H9 (cell line): Measurements from ENCODE around the gene SPATA2L. TPM values are rescaled to one million over a fixed set of nuclear protein-coding genes. Genes with fewer than 3 reads are reported as not detected.

Experiments used
- DNase-seq: peaks from one replicate; pipeline ENCODE4 v3.0.0-alpha.2; 2017
- H2AFZ ChIP-seq: one replicate; pipeline ENCODE4 v1.6.1; 2013; ENCODE audit warnings: mild to moderate bottlenecking, low read length, control low read depth, moderate library complexity
- H2AK5ac ChIP-seq: 2 replicates; pipeline ENCODE4 v1.6.1; 2013; ENCODE audit warnings: low read length, control low read depth, mixed read lengths; ENCODE audit not compliant: insufficient read length
- H2BK120ac ChIP-seq: one replicate; pipeline ENCODE4 v1.6.1; 2013; ENCODE audit warnings: low read depth, mild to moderate bottlenecking, low read length, control low read depth, inconsistent platforms; ENCODE audit not compliant: poor library complexity, severe bottlenecking
- H2BK12ac ChIP-seq: 2 replicates; pipeline ENCODE4 v1.6.1; 2013; ENCODE audit warnings: low read length, control low read depth, mixed read lengths, low read depth; ENCODE audit not compliant: insufficient read length
- H2BK15ac ChIP-seq: 2 replicates; pipeline ENCODE4 v1.6.1; 2013; ENCODE audit warnings: low read depth, low read length, control low read depth
- H2BK20ac ChIP-seq: one replicate; pipeline ENCODE4 v1.6.1; 2013; ENCODE audit warnings: low read depth, mild to moderate bottlenecking, low read length, control low read depth, inconsistent platforms; ENCODE audit not compliant: poor library complexity, severe bottlenecking
- H2BK5ac ChIP-seq: 2 replicates; pipeline ENCODE4 v1.6.1; 2013; ENCODE audit warnings: low read length, control low read depth, mixed read lengths; ENCODE audit not compliant: insufficient read length
- H3K14ac ChIP-seq: 2 replicates; pipeline ENCODE4 v1.6.1; 2013; ENCODE audit warnings: low read length, control low read depth; ENCODE audit not compliant: insufficient read depth
- H3K18ac ChIP-seq: 2 replicates; pipeline ENCODE4 v1.6.1; 2013; ENCODE audit warnings: low read depth, mild to moderate bottlenecking, mixed read lengths, low read length, control low read depth; ENCODE audit not compliant: insufficient read length
- H3K23ac ChIP-seq: 2 replicates; pipeline ENCODE4 v1.6.1; 2013; ENCODE audit warnings: low read length, control low read depth, mixed read lengths, low read depth; ENCODE audit not compliant: insufficient read length
- H3K23me2 ChIP-seq: 2 replicates; pipeline ENCODE4 v1.6.1; 2013; ENCODE audit warnings: low read depth, mild to moderate bottlenecking, mixed read lengths, low read length, control low read depth; ENCODE audit not compliant: insufficient read length, poor library complexity, severe bottlenecking
- H3K27ac ChIP-seq: 2 replicates; pipeline ENCODE4 v1.5.1; 2013; ENCODE audit warnings: low read length, control low read depth, mixed read lengths, low read depth; ENCODE audit not compliant: insufficient read length
- H3K27me3 ChIP-seq: 2 replicates; pipeline ENCODE4 v1.6.1; 2013; ENCODE audit warnings: low read length, control low read depth, inconsistent platforms; ENCODE audit not compliant: insufficient read depth
- H3K4ac ChIP-seq: 2 replicates; pipeline ENCODE4 v1.6.1; 2013; ENCODE audit warnings: low read depth, mild to moderate bottlenecking, control low read depth, inconsistent platforms, low read length, moderate library complexity
- H3K4me1 ChIP-seq: 2 replicates; pipeline ENCODE4 v1.6.1; 2013; ENCODE audit warnings: low read length, control low read depth, inconsistent platforms; ENCODE audit not compliant: insufficient read depth
- H3K4me2 ChIP-seq: 2 replicates; pipeline ENCODE4 v1.6.1; 2013; ENCODE audit warnings: low read length, control low read depth, mixed read lengths; ENCODE audit not compliant: insufficient read length, insufficient read depth
- H3K56ac ChIP-seq: 2 replicates; pipeline ENCODE4 v1.6.1; 2013; ENCODE audit warnings: low read depth, mild to moderate bottlenecking, mixed read lengths, low read length, control low read depth; ENCODE audit not compliant: insufficient read length
- H3K79me1 ChIP-seq: 2 replicates; pipeline ENCODE4 v1.6.1; 2013; ENCODE audit warnings: low read depth, mild to moderate bottlenecking, moderate library complexity, low read length, control low read depth, inconsistent platforms; ENCODE audit not compliant: insufficient read depth, poor library complexity, severe bottlenecking
- H3K79me2 ChIP-seq: 2 replicates; pipeline ENCODE4 v1.6.1; 2013; ENCODE audit warnings: low read length, control low read depth, inconsistent platforms; ENCODE audit not compliant: insufficient read depth
- H3K9ac ChIP-seq: 2 replicates; pipeline ENCODE4 v1.6.1; 2013; ENCODE audit warnings: low read length, control low read depth, mixed read lengths; ENCODE audit not compliant: insufficient read length; ENCODE audit errors: extremely low read depth
- H3K9me3 ChIP-seq: one replicate; pipeline ENCODE4 v1.6.1; 2013; ENCODE audit warnings: low read depth, low read length, inconsistent platforms; ENCODE audit not compliant: control insufficient read depth
- H3T11ph ChIP-seq: one replicate; pipeline ENCODE4 v1.6.1; 2013; ENCODE audit warnings: mild to moderate bottlenecking, low read length, control low read depth, inconsistent platforms
- H4K20me1 ChIP-seq: one replicate; pipeline ENCODE4 v1.6.1; 2013; ENCODE audit not compliant: control insufficient read depth, insufficient read length, insufficient read depth
- H4K5ac ChIP-seq: 2 replicates; pipeline ENCODE4 v1.6.1; 2013; ENCODE audit warnings: low read depth, mild to moderate bottlenecking, mixed read lengths, low read length, control low read depth; ENCODE audit not compliant: insufficient read length
- H4K8ac ChIP-seq: replicated peaks from 2 replicates; pipeline ENCODE4 v1.6.1; 2013; ENCODE audit warnings: low read length, control low read depth, mixed read lengths, low read depth; ENCODE audit not compliant: insufficient read length
- H4K91ac ChIP-seq: 2 replicates; pipeline ENCODE4 v1.6.1; 2013; ENCODE audit warnings: low read depth, mild to moderate bottlenecking, moderate library complexity, mixed read lengths, low read length, control low read depth; ENCODE audit not compliant: insufficient read length
- H3K27ac Mint-ChIP-seq, 3 experiments: 2 replicates in 2 of 3; 3 replicates in 1 of 3; pipeline ENCODE4 v1.8.0; 2020 to 2021; ENCODE audit warnings: mixed read lengths in 3 of 3, mild to moderate bottlenecking in 1 of 3, moderate library complexity in 1 of 3
- H3K27me3 Mint-ChIP-seq: 2 replicates; pipeline ENCODE4 v1.8.0; 2021; ENCODE audit warnings: low read depth, mild to moderate bottlenecking, moderate library complexity, mixed read lengths
- H3K36me3 Mint-ChIP-seq, 3 experiments: 2 replicates in 2 of 3; 3 replicates in 1 of 3; pipeline ENCODE4 v1.8.0; 2020 to 2021; ENCODE audit warnings: low read depth in 3 of 3, mixed read lengths in 3 of 3; ENCODE audit not compliant: insufficient read depth in 1 of 3
- H3K4me1 Mint-ChIP-seq, 2 experiments: 2 replicates each; pipeline ENCODE4 v1.8.0; 2020; ENCODE audit warnings: mixed read lengths in 2 of 2
- H3K4me3 Mint-ChIP-seq, 2 experiments: 2 replicates in 1 of 2; 3 replicates in 1 of 2; pipeline ENCODE4 v1.8.0; 2020 to 2021; ENCODE audit warnings: mild to moderate bottlenecking in 2 of 2, mixed read lengths in 2 of 2, moderate library complexity in 1 of 2
- H3K9me3 Mint-ChIP-seq, 2 experiments: 2 replicates in 1 of 2; 3 replicates in 1 of 2; pipeline ENCODE4 v1.8.0; 2020; ENCODE audit warnings: mild to moderate bottlenecking in 2 of 2, mixed read lengths in 2 of 2, moderate library complexity in 1 of 2
- CTCF ChIP-seq: fragments of 200-600 bp; sonication (generic); conservative IDR thresholded peaks from 3 replicates; pipeline ENCODE4 v1.8.0; 2021; ENCODE audit warnings: antibody characterized with exemption, mild to moderate bottlenecking
- WGBS: extraction: QIAGEN DNeasy Blood & Tissue Kit; methylation state at CpG from one replicate; pipeline ENCODE4 v1.1.7; 2013; ENCODE audit warnings: missing lambda C conversion rate, low lambda C conversion rate, mixed read lengths; ENCODE audit not compliant: insufficient read length; ENCODE audit errors: extremely low coverage; 5-methylcytosine and 5-hydroxymethylcytosine counted together
- total RNA-seq: library from RNA; stranded (reverse); gene quantifications from 2 replicates; pipeline ENCODE4 v1.2.1, GENCODE V29; 2021

SPATA2L gene
- total RNA-seq, 1 experiment from 2014 or later = 27.1 TPM

- H3K4me1 ChIP-seq = no peaks in the 10 kb centered on the region
- H3K56ac ChIP-seq = no peak overlapping the region
- H2AK5ac ChIP-seq = no peak overlapping the region
- H3K9me3 Mint-ChIP-seq = no peaks in the 10 kb centered on the region; a peak in 1 of 5 replicates
- no peak overlapping the region for H3K27ac ChIP-seq
- no peak for TF ChIP-seq CTCF
- H3K9ac ChIP-seq = no peak overlapping the region
- H2BK12ac ChIP-seq = no peak overlapping the region
- no peak overlapping the region for H3K4me3 Mint-ChIP-seq
- H2AFZ ChIP-seq = no peak overlapping the region
- H4K8ac ChIP-seq = no peak overlapping the region
- no peak for DNase-seq
- no peaks in the 10 kb centered on the region for H3K9me3 ChIP-seq
- H3T11ph ChIP-seq = no peak overlapping the region
- H2BK120ac ChIP-seq = no peak overlapping the region
- no peak overlapping the region for H3K18ac ChIP-seq
- H3K14ac ChIP-seq = no peak overlapping the region
- H3K27me3 ChIP-seq = no peaks in the 10 kb centered on the region
- H3K27me3 Mint-ChIP-seq = peaks cover 2% of the 10 kb centered on the region; the same call in 1 of the 2 replicates
- no peaks in the 10 kb centered on the region for H3K79me2 ChIP-seq
- H3K23me2 ChIP-seq = peaks cover 6% of the 10 kb centered on the region
- H4K20me1 ChIP-seq = no peaks in the 10 kb centered on the region
- no peak overlapping the region for H2BK15ac ChIP-seq
- H3K4me2 ChIP-seq = no peak overlapping the region
- H3K4ac ChIP-seq = no peak overlapping the region
- peaks cover 36 to 72% (median 54%) of the 10 kb centered on the region in 3 experiments for H3K36me3 Mint-ChIP-seq
- H3K4me1 Mint-ChIP-seq = peaks cover 6 to 7% of the 10 kb centered on the region in 2 experiments
- no peak overlapping the region for H2BK20ac ChIP-seq
- H2BK5ac ChIP-seq = no peak overlapping the region
- no peaks in the 10 kb centered on the region for H3K79me1 ChIP-seq
- H4K5ac ChIP-seq = no peak overlapping the region
- H3K27ac Mint-ChIP-seq = no peak overlapping the region; a peak in 1 of 7 replicates
- no peak overlapping the region for H4K91ac ChIP-seq
- H3K23ac ChIP-seq = no peak overlapping the region
- no CpG with 5 or more reads among the region's 13 CpGs for WGBS
Observed at GRCh38 chr16:89691986-89692569, 9.4 kb downstream of the SPATA2L start.
